ENCODE results near the gene WHRN. TPM values are rescaled to one million over a fixed set of nuclear protein-coding genes. Genes with fewer than 3 reads are reported as not detected.

The WHRN gene
- total and polyA plus RNA-seq, 2 experiments from 2014 or later: 8.3 to 8.9 TPM

- TF ChIP-seq, protein P1, sequence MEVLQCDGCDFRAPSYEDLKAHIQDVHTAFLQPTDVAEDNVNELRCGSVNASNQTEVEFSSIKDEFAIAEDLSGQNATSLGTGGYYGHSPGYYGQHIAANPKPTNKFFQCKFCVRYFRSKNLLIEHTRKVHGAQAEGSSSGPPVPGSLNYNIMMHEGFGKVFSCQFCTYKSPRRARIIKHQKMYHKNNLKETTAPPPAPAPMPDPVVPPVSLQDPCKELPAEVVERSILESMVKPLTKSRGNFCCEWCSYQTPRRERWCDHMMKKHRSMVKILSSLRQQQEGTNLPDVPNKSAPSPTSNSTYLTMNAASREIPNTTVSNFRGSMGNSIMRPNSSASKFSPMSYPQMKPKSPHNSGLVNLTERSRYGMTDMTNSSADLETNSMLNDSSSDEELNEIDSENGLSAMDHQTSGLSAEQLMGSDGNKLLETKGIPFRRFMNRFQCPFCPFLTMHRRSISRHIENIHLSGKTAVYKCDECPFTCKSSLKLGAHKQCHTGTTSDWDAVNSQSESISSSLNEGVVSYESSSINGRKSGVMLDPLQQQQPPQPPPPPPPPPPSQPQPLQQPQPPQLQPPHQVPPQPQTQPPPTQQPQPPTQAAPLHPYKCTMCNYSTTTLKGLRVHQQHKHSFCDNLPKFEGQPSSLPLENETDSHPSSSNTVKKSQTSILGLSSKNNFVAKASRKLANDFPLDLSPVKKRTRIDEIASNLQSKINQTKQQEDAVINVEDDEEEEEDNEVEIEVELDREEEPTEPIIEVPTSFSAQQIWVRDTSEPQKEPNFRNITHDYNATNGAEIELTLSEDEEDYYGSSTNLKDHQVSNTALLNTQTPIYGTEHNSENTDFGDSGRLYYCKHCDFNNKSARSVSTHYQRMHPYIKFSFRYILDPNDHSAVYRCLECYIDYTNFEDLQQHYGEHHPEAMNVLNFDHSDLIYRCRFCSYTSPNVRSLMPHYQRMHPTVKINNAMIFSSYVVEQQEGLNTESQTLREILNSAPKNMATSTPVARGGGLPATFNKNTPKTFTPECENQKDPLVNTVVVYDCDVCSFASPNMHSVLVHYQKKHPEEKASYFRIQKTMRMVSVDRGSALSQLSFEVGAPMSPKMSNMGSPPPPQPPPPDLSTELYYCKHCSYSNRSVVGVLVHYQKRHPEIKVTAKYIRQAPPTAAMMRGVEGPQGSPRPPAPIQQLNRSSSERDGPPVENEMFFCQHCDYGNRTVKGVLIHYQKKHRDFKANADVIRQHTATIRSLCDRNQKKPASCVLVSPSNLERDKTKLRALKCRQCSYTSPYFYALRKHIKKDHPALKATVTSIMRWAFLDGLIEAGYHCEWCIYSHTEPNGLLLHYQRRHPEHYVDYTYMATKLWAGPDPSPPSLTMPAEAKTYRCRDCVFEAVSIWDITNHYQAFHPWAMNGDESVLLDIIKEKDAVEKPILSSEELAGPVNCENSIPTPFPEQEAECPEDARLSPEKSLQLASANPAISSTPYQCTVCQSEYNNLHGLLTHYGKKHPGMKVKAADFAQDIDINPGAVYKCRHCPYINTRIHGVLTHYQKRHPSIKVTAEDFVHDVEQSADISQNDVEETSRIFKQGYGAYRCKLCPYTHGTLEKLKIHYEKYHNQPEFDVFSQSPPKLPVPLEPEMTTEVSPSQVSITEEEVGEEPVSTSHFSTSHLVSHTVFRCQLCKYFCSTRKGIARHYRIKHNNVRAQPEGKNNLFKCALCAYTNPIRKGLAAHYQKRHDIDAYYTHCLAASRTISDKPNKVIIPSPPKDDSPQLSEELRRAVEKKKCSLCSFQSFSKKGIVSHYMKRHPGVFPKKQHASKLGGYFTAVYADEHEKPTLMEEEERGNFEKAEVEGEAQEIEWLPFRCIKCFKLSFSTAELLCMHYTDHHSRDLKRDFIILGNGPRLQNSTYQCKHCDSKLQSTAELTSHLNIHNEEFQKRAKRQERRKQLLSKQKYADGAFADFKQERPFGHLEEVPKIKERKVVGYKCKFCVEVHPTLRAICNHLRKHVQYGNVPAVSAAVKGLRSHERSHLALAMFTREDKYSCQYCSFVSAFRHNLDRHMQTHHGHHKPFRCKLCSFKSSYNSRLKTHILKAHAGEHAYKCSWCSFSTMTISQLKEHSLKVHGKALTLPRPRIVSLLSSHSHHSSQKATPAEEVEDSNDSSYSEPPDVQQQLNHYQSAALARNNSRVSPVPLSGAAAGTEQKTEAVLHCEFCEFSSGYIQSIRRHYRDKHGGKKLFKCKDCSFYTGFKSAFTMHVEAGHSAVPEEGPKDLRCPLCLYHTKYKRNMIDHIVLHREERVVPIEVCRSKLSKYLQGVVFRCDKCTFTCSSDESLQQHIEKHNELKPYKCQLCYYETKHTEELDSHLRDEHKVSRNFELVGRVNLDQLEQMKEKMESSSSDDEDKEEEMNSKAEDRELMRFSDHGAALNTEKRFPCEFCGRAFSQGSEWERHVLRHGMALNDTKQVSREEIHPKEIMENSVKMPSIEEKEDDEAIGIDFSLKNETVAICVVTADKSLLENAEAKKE (CRISPR knock-in tag; IDR thresholded peaks at IDR 0.05): no peak
- TF ChIP-seq NANOG (IDR thresholded peaks at IDR 0.05; ENCODE audit: borderline replicate concordance) (no peak), REST (IDR thresholded peaks at IDR 0.05; ENCODE audit: unreplicated experiment) (no peak), ETS1 (IDR thresholded peaks at IDR 0.05) (no peak), ZNF114 (CRISPR knock-in tag; IDR thresholded peaks at IDR 0.05) (no peak)
Observed at GRCh38 chr9:114389612-114390368, 115.5 kb downstream of the WHRN start (continued).

Data from GM23338 (cell line).